Activated CD8-positive, alpha-beta memory T cell treated with anti-CD3 and anti-CD28 coated beads, Interleukin-2, amount 50 U/mL, for 24 hours (primary cell): ENCODE results near the gene PAPLN.

Experiments
- DNase-seq: peaks from one replicate; pipeline ENCODE4 v3.0.0-alpha.2; 2020; ENCODE audit errors: extremely low read depth

PAPLN gene

GRCh38 chr14:73245480-73246325 lies 8.4 kb downstream of the PAPLN start:
- DNase-seq: no peak

GRCh38 chr14:73246387-73247150 lies 9.3 kb downstream of the PAPLN start:
- DNase-seq: no peak

- DNase-seq: no peak
Measured at GRCh38 chr14:73248108-73248868, 11.0 kb downstream of the PAPLN start.

GRCh38 chr14:73249108-73249507 lies 11.8 kb downstream of the PAPLN start:
- DNase-seq: no peak

GRCh38 chr14:73249564-73250316 lies 12.4 kb downstream of the PAPLN start:
- DNase-seq: no peak

GRCh38 chr14:73250317-73250713 lies 13.0 kb downstream of the PAPLN start:
- no peak for DNase-seq

GRCh38 chr14:73250781-73251500 lies 13.6 kb downstream of the PAPLN start:
- no peak for DNase-seq

- DNase-seq: no peak
Measured at GRCh38 chr14:73251516-73252215, 14.4 kb downstream of the PAPLN start.

- no peak for DNase-seq
Measured at GRCh38 chr14:73252491-73253322, 15.4 kb downstream of the PAPLN start.

GRCh38 chr14:73253323-73253610 lies 16.0 kb downstream of the PAPLN start:
- no peak for DNase-seq

- no peak for DNase-seq
Measured at GRCh38 chr14:73253721-73254120, 16.4 kb downstream of the PAPLN start.

GRCh38 chr14:73254247-73255004 lies 17.1 kb downstream of the PAPLN start:
- no peak for DNase-seq

- DNase-seq: no peak
Measured at GRCh38 chr14:73255005-73255400, 17.7 kb downstream of the PAPLN start.

GRCh38 chr14:73255693-73256225 lies 18.5 kb downstream of the PAPLN start:
- DNase-seq: no peak

- no peak for DNase-seq
Measured at GRCh38 chr14:73258076-73258475, 20.8 kb downstream of the PAPLN start.

GRCh38 chr14:73258845-73259611 lies 21.7 kb downstream of the PAPLN start:
- no peak for DNase-seq

GRCh38 chr14:73259837-73260236 lies 22.5 kb downstream of the PAPLN start:
- no peak for DNase-seq

- DNase-seq: no peak
Measured at GRCh38 chr14:73260574-73260973, 23.3 kb downstream of the PAPLN start.
